WTC11 (cell line): Measurements from ENCODE around the gene PROC. TPM values are rescaled to one million over a fixed set of nuclear protein-coding genes. Genes with fewer than 3 reads are reported as not detected.

Experiments
- ATAC-seq: fragments of 200-7000 bp; cut with Tn5 transposase; 2 replicates; pipeline ENCODE4 v1.10.0; 2021; ENCODE audit warnings: mild to moderate bottlenecking, moderate library complexity
- CTCF ChIA-PET: fragments of 300-600 bp; sonication (Branson Sonifier 250); formaldehyde crosslinking; loops from one replicate; lab custom pipeline; 2021; ENCODE audit warnings: antibody characterized with exemption; lab: Charles Lee
- POLR2A ChIA-PET: fragments of 350-600 bp; sonication (Branson Sonifier 250); formaldehyde crosslinking; loops from one replicate; lab custom pipeline; 2021; ENCODE audit warnings: antibody characterized with exemption; lab: Charles Lee
- DNase-seq: peaks from one replicate; pipeline ENCODE4 v3.0.0; 2021; ENCODE audit warnings: low spot score
- H3K27ac Mint-ChIP-seq: 2 replicates; pipeline ENCODE4 v1.8.0; 2021; ENCODE audit warnings: mixed read lengths
- H3K27me3 Mint-ChIP-seq: 2 replicates; pipeline ENCODE4 v1.8.0; 2021; ENCODE audit warnings: low read depth, mild to moderate bottlenecking, moderate library complexity, mixed read lengths
- H3K36me3 Mint-ChIP-seq: 2 replicates; pipeline ENCODE4 v1.8.0; 2021; ENCODE audit warnings: mixed read lengths
- H3K4me1 Mint-ChIP-seq: 2 replicates; pipeline ENCODE4 v1.8.0; 2022; ENCODE audit warnings: mixed read lengths
- H3K4me3 Mint-ChIP-seq: 2 replicates; pipeline ENCODE4 v1.8.0; 2021; ENCODE audit warnings: mild to moderate bottlenecking, moderate library complexity, mixed read lengths
- H3K9me3 Mint-ChIP-seq: 2 replicates; pipeline ENCODE4 v1.8.0; 2021; ENCODE audit warnings: mixed read lengths
- CREB1 ChIP-seq: sonication (generic); formaldehyde crosslinking; IDR thresholded peaks from 2 replicates; pipeline ENCODE4 v1.8.0; 2023; ENCODE audit warnings: mild to moderate bottlenecking, missing genetic modification reagents
- CREM ChIP-seq: sonication (generic); formaldehyde crosslinking; IDR thresholded peaks from 2 replicates; pipeline ENCODE4 v1.8.1; 2022; ENCODE audit warnings: mild to moderate bottlenecking, missing genetic modification reagents, moderate library complexity
- ESRRA ChIP-seq: sonication (generic); formaldehyde crosslinking; IDR thresholded peaks from 2 replicates; pipeline ENCODE4 v1.8.1; 2022; ENCODE audit warnings: mild to moderate bottlenecking, missing genetic modification reagents, borderline replicate concordance
- GRHL2 ChIP-seq: fragments of 250-450 bp; sonication (Bioruptor Pico); IDR thresholded peaks from 2 replicates; pipeline ENCODE4 v1.8.0; 2022; ENCODE audit warnings: mild to moderate bottlenecking, moderate library complexity; ENCODE audit not compliant: insufficient replicate concordance, severe bottlenecking
- KAT7 ChIP-seq: sonication (generic); formaldehyde crosslinking; IDR thresholded peaks from 2 replicates; pipeline ENCODE4 v1.8.1; 2023; ENCODE audit warnings: missing genetic modification reagents, mild to moderate bottlenecking, borderline replicate concordance
- MYBL2 ChIP-seq: sonication (generic); formaldehyde crosslinking; IDR thresholded peaks from 2 replicates; pipeline ENCODE4 v1.8.1; 2023; ENCODE audit warnings: mild to moderate bottlenecking, moderate library complexity, missing genetic modification reagents
- NFE2L1 ChIP-seq: sonication (generic); formaldehyde crosslinking; IDR thresholded peaks from 2 replicates; pipeline ENCODE4 v1.8.1; 2023; ENCODE audit warnings: missing genetic modification reagents
- NR2C2 ChIP-seq: sonication (generic); formaldehyde crosslinking; IDR thresholded peaks from 2 replicates; pipeline ENCODE4 v1.8.0; 2022; ENCODE audit warnings: mild to moderate bottlenecking, missing genetic modification reagents
- TP53 ChIP-seq: sonication (generic); formaldehyde crosslinking; IDR thresholded peaks from 2 replicates; pipeline ENCODE4 v1.8.1; 2023; ENCODE audit warnings: mild to moderate bottlenecking, missing genetic modification reagents
- ZNF121 ChIP-seq: sonication (generic); formaldehyde crosslinking; IDR thresholded peaks from 2 replicates; pipeline ENCODE4 v1.8.0; 2023; ENCODE audit warnings: missing genetic modification reagents
- ZNF423 ChIP-seq: fragments of 250-450 bp; sonication (Bioruptor Pico); IDR thresholded peaks from 2 replicates; pipeline ENCODE4 v2.1.2; 2022; ENCODE audit warnings: mild to moderate bottlenecking, moderate library complexity
- total RNA-seq: library from RNA; stranded (reverse); gene quantifications from 3 replicates; pipeline ENCODE4 v1.2.3, GENCODE V29; 2021
- TF ChIP-seq, protein P1 (sequence below): fragments of 250-450 bp; sonication (Bioruptor Pico); IDR thresholded peaks from 2 replicates; pipeline ENCODE4 v1.9.0; 2021; ENCODE audit warnings: mild to moderate bottlenecking, borderline replicate concordance
- TF ChIP-seq, protein P2 (sequence below): fragments of 250-450 bp; sonication (Bioruptor Pico); IDR thresholded peaks from 2 replicates; pipeline ENCODE4 v1.9.0; 2021; ENCODE audit warnings: mild to moderate bottlenecking
- TF ChIP-seq, protein P3 (sequence below): sonication (generic); formaldehyde crosslinking; conservative IDR thresholded peaks from 2 replicates; pipeline ENCODE4 v1.8.1; 2023; ENCODE audit warnings: mild to moderate bottlenecking, low read depth, missing genetic modification reagents, moderate library complexity
- TF ChIP-seq, protein P4 (sequence below): sonication (generic); formaldehyde crosslinking; IDR thresholded peaks from 2 replicates; pipeline ENCODE4 v1.8.0; 2023; ENCODE audit warnings: missing genetic modification reagents, mild to moderate bottlenecking, borderline replicate concordance
- TF ChIP-seq, protein P5 (sequence below): fragments of 250-450 bp; sonication (Bioruptor Pico); IDR thresholded peaks from 2 replicates; pipeline ENCODE4 v2.1.2; 2022; ENCODE audit warnings: mild to moderate bottlenecking, moderate library complexity
- TF ChIP-seq, protein P6 (sequence below): sonication (generic); formaldehyde crosslinking; IDR thresholded peaks from 2 replicates; pipeline ENCODE4 v1.8.1; 2022; ENCODE audit warnings: low read depth, mild to moderate bottlenecking, moderate library complexity, missing genetic modification reagents, borderline replicate concordance
- TF ChIP-seq, protein P7 (sequence below): sonication (generic); formaldehyde crosslinking; IDR thresholded peaks from 2 replicates; pipeline ENCODE4 v1.8.1; 2022; ENCODE audit warnings: mild to moderate bottlenecking, moderate library complexity, missing genetic modification reagents

The PROC gene
- total RNA-seq, 1 experiment from 2014 or later, result 0.59 TPM

DNA sequence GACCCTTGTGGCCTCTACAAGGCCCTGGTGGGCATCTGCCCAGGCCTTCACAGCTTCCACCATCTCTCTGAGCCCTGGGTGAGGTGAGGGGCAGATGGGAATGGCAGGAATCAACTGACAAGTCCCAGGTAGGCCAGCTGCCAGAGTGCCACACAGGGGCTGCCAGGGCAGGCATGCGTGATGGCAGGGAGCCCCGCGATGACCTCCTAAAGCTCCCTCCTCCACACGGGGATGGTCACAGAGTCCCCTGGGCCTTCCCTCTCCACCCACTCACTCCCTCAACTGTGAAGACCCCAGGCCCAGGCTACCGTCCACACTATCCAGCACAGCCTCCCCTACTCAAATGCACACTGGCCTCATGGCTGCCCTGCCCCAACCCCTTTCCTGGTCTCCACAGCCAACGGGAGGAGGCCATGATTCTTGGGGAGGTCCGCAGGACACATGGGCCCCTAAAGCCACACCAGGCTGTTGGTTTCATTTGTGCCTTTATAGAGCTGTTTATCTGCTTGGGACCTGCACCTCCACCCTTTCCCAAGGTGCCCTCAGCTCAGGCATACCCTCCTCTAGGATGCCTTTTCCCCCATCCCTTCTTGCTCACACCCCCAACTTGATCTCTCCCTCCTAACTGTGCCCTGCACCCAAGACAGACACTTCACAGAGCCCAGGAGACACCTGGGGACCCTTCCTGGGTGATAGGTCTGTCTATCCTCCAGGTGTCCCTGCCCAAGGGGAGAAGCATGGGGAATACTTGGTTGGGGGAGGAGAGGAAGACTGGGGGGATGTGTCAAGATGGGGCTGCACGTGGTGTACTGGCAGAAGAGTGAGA, 2.0 kb downstream of the PROC start:
- DNase-seq (no peak), ATAC-seq (no peak)
- Mint-ChIP-seq H3K36me3 (no peaks in the 10 kb centered on the region), H3K27ac (no peak overlapping the region), H3K4me1 (peaks cover 27% of the 10 kb centered on the region), H3K9me3 (no peaks in the 10 kb centered on the region), H3K4me3 (no peak overlapping the region), H3K27me3 (peaks cover 77% of the 10 kb centered on the region)
- ChIA-PET CTCF (interaction anchor here (0.9 to 2.7 kb wide), 3 partner anchors 36 to 78 kb away, joined by 3 to 7 read pairs (median 3); no protein-coding TSS in a partner anchor), POLR2A (no interaction called here)
- TF ChIP-seq GRHL2 (CRISPR knock-in tag), result no peak
- no peak for TF ChIP-seq ZNF121 (CRISPR knock-in tag)
- TF ChIP-seq, protein P1, sequence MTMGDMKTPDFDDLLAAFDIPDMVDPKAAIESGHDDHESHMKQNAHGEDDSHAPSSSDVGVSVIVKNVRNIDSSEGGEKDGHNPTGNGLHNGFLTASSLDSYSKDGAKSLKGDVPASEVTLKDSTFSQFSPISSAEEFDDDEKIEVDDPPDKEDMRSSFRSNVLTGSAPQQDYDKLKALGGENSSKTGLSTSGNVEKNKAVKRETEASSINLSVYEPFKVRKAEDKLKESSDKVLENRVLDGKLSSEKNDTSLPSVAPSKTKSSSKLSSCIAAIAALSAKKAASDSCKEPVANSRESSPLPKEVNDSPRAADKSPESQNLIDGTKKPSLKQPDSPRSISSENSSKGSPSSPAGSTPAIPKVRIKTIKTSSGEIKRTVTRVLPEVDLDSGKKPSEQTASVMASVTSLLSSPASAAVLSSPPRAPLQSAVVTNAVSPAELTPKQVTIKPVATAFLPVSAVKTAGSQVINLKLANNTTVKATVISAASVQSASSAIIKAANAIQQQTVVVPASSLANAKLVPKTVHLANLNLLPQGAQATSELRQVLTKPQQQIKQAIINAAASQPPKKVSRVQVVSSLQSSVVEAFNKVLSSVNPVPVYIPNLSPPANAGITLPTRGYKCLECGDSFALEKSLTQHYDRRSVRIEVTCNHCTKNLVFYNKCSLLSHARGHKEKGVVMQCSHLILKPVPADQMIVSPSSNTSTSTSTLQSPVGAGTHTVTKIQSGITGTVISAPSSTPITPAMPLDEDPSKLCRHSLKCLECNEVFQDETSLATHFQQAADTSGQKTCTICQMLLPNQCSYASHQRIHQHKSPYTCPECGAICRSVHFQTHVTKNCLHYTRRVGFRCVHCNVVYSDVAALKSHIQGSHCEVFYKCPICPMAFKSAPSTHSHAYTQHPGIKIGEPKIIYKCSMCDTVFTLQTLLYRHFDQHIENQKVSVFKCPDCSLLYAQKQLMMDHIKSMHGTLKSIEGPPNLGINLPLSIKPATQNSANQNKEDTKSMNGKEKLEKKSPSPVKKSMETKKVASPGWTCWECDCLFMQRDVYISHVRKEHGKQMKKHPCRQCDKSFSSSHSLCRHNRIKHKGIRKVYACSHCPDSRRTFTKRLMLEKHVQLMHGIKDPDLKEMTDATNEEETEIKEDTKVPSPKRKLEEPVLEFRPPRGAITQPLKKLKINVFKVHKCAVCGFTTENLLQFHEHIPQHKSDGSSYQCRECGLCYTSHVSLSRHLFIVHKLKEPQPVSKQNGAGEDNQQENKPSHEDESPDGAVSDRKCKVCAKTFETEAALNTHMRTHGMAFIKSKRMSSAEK (CRISPR knock-in tag), result no peak
- TF ChIP-seq, protein P2, sequence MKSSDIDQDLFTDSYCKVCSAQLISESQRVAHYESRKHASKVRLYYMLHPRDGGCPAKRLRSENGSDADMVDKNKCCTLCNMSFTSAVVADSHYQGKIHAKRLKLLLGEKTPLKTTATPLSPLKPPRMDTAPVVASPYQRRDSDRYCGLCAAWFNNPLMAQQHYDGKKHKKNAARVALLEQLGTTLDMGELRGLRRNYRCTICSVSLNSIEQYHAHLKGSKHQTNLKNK (CRISPR knock-in tag), result no peak
- TF ChIP-seq ESRRA (CRISPR knock-in tag), result no peak
- TF ChIP-seq MYBL2 (CRISPR knock-in tag), result no peak
- TF ChIP-seq, protein P3, sequence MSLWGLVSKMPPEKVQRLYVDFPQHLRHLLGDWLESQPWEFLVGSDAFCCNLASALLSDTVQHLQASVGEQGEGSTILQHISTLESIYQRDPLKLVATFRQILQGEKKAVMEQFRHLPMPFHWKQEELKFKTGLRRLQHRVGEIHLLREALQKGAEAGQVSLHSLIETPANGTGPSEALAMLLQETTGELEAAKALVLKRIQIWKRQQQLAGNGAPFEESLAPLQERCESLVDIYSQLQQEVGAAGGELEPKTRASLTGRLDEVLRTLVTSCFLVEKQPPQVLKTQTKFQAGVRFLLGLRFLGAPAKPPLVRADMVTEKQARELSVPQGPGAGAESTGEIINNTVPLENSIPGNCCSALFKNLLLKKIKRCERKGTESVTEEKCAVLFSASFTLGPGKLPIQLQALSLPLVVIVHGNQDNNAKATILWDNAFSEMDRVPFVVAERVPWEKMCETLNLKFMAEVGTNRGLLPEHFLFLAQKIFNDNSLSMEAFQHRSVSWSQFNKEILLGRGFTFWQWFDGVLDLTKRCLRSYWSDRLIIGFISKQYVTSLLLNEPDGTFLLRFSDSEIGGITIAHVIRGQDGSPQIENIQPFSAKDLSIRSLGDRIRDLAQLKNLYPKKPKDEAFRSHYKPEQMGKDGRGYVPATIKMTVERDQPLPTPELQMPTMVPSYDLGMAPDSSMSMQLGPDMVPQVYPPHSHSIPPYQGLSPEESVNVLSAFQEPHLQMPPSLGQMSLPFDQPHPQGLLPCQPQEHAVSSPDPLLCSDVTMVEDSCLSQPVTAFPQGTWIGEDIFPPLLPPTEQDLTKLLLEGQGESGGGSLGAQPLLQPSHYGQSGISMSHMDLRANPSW (CRISPR knock-in tag), result no peak
- no peak for TF ChIP-seq NR2C2 (CRISPR knock-in tag)
- TF ChIP-seq KAT7 (CRISPR knock-in tag), result no peak
- TF ChIP-seq TP53 (CRISPR knock-in tag), result no peak
- no peak for TF ChIP-seq CREB1 (CRISPR knock-in tag)
- TF ChIP-seq NFE2L1 (CRISPR knock-in tag), result no peak
- TF ChIP-seq, protein P4, sequence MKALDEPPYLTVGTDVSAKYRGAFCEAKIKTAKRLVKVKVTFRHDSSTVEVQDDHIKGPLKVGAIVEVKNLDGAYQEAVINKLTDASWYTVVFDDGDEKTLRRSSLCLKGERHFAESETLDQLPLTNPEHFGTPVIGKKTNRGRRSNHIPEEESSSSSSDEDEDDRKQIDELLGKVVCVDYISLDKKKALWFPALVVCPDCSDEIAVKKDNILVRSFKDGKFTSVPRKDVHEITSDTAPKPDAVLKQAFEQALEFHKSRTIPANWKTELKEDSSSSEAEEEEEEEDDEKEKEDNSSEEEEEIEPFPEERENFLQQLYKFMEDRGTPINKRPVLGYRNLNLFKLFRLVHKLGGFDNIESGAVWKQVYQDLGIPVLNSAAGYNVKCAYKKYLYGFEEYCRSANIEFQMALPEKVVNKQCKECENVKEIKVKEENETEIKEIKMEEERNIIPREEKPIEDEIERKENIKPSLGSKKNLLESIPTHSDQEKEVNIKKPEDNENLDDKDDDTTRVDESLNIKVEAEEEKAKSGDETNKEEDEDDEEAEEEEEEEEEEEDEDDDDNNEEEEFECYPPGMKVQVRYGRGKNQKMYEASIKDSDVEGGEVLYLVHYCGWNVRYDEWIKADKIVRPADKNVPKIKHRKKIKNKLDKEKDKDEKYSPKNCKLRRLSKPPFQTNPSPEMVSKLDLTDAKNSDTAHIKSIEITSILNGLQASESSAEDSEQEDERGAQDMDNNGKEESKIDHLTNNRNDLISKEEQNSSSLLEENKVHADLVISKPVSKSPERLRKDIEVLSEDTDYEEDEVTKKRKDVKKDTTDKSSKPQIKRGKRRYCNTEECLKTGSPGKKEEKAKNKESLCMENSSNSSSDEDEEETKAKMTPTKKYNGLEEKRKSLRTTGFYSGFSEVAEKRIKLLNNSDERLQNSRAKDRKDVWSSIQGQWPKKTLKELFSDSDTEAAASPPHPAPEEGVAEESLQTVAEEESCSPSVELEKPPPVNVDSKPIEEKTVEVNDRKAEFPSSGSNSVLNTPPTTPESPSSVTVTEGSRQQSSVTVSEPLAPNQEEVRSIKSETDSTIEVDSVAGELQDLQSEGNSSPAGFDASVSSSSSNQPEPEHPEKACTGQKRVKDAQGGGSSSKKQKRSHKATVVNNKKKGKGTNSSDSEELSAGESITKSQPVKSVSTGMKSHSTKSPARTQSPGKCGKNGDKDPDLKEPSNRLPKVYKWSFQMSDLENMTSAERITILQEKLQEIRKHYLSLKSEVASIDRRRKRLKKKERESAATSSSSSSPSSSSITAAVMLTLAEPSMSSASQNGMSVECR (CRISPR knock-in tag), result no peak
- TF ChIP-seq, protein P5, sequence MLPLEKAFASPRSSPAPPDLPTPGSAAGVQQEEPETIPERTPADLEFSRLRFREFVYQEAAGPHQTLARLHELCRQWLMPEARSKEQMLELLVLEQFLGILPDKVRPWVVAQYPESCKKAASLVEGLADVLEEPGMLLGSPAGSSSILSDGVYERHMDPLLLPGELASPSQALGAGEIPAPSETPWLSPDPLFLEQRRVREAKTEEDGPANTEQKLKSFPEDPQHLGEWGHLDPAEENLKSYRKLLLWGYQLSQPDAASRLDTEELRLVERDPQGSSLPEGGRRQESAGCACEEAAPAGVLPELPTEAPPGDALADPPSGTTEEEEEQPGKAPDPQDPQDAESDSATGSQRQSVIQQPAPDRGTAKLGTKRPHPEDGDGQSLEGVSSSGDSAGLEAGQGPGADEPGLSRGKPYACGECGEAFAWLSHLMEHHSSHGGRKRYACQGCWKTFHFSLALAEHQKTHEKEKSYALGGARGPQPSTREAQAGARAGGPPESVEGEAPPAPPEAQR (CRISPR knock-in tag), result no peak
- TF ChIP-seq, protein P6, sequence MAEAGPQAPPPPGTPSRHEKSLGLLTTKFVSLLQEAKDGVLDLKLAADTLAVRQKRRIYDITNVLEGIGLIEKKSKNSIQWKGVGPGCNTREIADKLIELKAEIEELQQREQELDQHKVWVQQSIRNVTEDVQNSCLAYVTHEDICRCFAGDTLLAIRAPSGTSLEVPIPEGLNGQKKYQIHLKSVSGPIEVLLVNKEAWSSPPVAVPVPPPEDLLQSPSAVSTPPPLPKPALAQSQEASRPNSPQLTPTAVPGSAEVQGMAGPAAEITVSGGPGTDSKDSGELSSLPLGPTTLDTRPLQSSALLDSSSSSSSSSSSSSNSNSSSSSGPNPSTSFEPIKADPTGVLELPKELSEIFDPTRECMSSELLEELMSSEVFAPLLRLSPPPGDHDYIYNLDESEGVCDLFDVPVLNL (CRISPR knock-in tag), result no peak
- TF ChIP-seq ZNF423 (CRISPR knock-in tag), result no peak
- no peak for TF ChIP-seq CREM (CRISPR knock-in tag)
- TF ChIP-seq, protein P7, sequence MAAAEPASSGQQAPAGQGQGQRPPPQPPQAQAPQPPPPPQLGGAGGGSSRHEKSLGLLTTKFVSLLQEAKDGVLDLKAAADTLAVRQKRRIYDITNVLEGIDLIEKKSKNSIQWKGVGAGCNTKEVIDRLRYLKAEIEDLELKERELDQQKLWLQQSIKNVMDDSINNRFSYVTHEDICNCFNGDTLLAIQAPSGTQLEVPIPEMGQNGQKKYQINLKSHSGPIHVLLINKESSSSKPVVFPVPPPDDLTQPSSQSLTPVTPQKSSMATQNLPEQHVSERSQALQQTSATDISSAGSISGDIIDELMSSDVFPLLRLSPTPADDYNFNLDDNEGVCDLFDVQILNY (CRISPR knock-in tag), result no peak
